GM12891 (cell line): ENCODE measurements around the gene PPIE.

Source experiments
- POLR2A ChIP-seq: IDR thresholded peaks from 2 replicates; pipeline ENCODE4 v1.6.1; 2011; ENCODE audit warnings: low read depth, low read length, control low read depth
- POLR2AphosphoS5 ChIP-seq: IDR thresholded peaks from 2 replicates; pipeline ENCODE4 v1.6.1; 2011; ENCODE audit warnings: low read depth, low read length, control low read depth
- POU2F2 ChIP-seq: IDR thresholded peaks from 2 replicates; pipeline ENCODE4 v1.6.1; 2011; ENCODE audit warnings: low read depth, mild to moderate bottlenecking, control low read depth, low read length, moderate library complexity
- TAF1 ChIP-seq: IDR thresholded peaks from 2 replicates; pipeline ENCODE4 v1.6.1; 2011; ENCODE audit warnings: low read depth, low read length, control low read depth

GRCh38 chr1:39782103-39782502, 43.4 kb downstream of the PPIE start:
- no peak for TF ChIP-seq TAF1
- TF ChIP-seq POLR2A = no peak
- TF ChIP-seq POU2F2 = no peak
- no peak for TF ChIP-seq POLR2AphosphoS5
